BLaER1 treated with 17β-estradiol and CSF1 and Interleukin-3, amounts not matched to agents 10 nM and 100 nM (cell line): ENCODE results near the gene CYTIP.
A peak's percentile ranks its signal among the peaks of the same experiment; 100 is the strongest.

Source experiments
- H3K27ac ChIP-seq, 11 experiments: shearing (Covaris generic); formaldehyde crosslinking; 2 replicates each; pipeline ENCODE4 v1.8.1; 2022
- H3K27me3 ChIP-seq, 11 experiments: shearing (Covaris generic); formaldehyde crosslinking; 2 replicates each; pipeline ENCODE4 v1.8.1; 2022
- H3K36me3 ChIP-seq, 11 experiments: shearing (Covaris generic); formaldehyde crosslinking; 2 replicates each; pipeline ENCODE4 v1.8.1; 2022
- H3K4me1 ChIP-seq, 10 experiments: shearing (Covaris generic); formaldehyde crosslinking; 2 replicates each; pipeline ENCODE4 v1.8.1; 2022
- H3K4me2 ChIP-seq, 11 experiments: shearing (Covaris generic); formaldehyde crosslinking; 2 replicates each; pipeline ENCODE4 v1.8.1; 2022
- H3K4me3 ChIP-seq, 10 experiments: shearing (Covaris generic); formaldehyde crosslinking; 2 replicates each; pipeline ENCODE4 v1.8.1; 2022
- H3K9ac ChIP-seq, 11 experiments: shearing (Covaris generic); formaldehyde crosslinking; 2 replicates each; pipeline ENCODE4 v1.8.1; 2022
- H3K9me3 ChIP-seq, 11 experiments: shearing (Covaris generic); formaldehyde crosslinking; replicated peaks in 1 of 11; 2 replicates each; pipeline ENCODE4 v1.8.1; 2022
- H4K20me1 ChIP-seq, 11 experiments: shearing (Covaris generic); formaldehyde crosslinking; 2 replicates each; pipeline ENCODE4 v1.8.1; 2022
- Cebpa-rat ChIP-seq, 11 experiments: shearing (Covaris generic); IDR thresholded peaks; 2 replicates each; pipeline ENCODE4 v1.8.1; 2022

Gene CYTIP

GRCh38 chr2:157447031-157447430 is 3.1 kb upstream of the CYTIP start:
- peaks cover 15 to 60% (median 21%) of the 10 kb centered on the region in 10 experiments for H3K4me1 ChIP-seq
- peak overlapping the region in 4 of 11 experiments; percentile 17 to 75 (median 46); a peak in 8 of 22 replicates for H3K4me2 ChIP-seq
- H3K4me3 ChIP-seq: no peak overlapping the region
- peaks cover 0 to 7% (median 0%) of the 10 kb centered on the region in 11 experiments; a peak in 6 of 22 replicates for H3K36me3 ChIP-seq
- peaks cover 0 to 7% (median 0%) of the 10 kb centered on the region in 11 experiments; a peak in 5 of 22 replicates for H3K27me3 ChIP-seq
- H3K9me3 ChIP-seq: peaks cover 0 to 4% (median 0%) of the 10 kb centered on the region in 11 experiments; a peak in 1 of 22 replicates
- no peaks in the 10 kb centered on the region for H4K20me1 ChIP-seq
- H3K27ac ChIP-seq: peak overlapping the region in 4 of 11 experiments; percentile 2 to 20 (median 12); a peak in 3 of 22 replicates
- TF ChIP-seq Cebpa-rat (IDR thresholded peaks at IDR 0.05): no peak
- H3K9ac ChIP-seq: no peak overlapping the region

- H3K4me3 ChIP-seq: peak overlapping the region in 5 of 10 experiments; percentile 72 to 93 (median 86); a peak in 7 of 20 replicates
- peak overlapping the region in 7 of 11 experiments; percentile 66 to 96 (median 90); a peak in 12 of 22 replicates for H3K27ac ChIP-seq
- H4K20me1 ChIP-seq: peaks cover 0 to 20% (median 0%) of the 10 kb centered on the region in 11 experiments; a peak in 9 of 22 replicates
- peak overlapping the region in 6 of 11 experiments; percentile 76 to 98 (median 92); a peak in 9 of 22 replicates for H3K9ac ChIP-seq
- H3K4me1 ChIP-seq: peaks cover 15 to 55% (median 34%) of the 10 kb centered on the region in 10 experiments
- H3K4me2 ChIP-seq: peak overlapping the region; percentile 62 to 94 (median 76); a peak in 21 of 22 replicates
- TF ChIP-seq Cebpa-rat (IDR thresholded peaks at IDR 0.05): no peak
- H3K36me3 ChIP-seq: peaks cover 0 to 30% (median 0%) of the 10 kb centered on the region in 11 experiments; a peak in 9 of 22 replicates
- H3K9me3 ChIP-seq: peaks cover 0 to 6% (median 0%) of the 10 kb centered on the region in 11 experiments; a peak in 2 of 22 replicates
- peaks cover 0 to 13% (median 0%) of the 10 kb centered on the region in 11 experiments; a peak in 5 of 22 replicates for H3K27me3 ChIP-seq
These were observed 752 bp upstream of the CYTIP start for GRCh38 chr2:157444641-157445040.

GRCh38 chr2:157443090-157443489 is 799 bp downstream of the CYTIP start:
- Histone ChIP-seq H3K9ac (peak overlapping the region in 8 of 11 experiments; percentile 25 to 98 (median 88); a peak in 14 of 22 replicates), H3K9me3 (peaks cover 0 to 6% (median 0%) of the 10 kb centered on the region in 11 experiments; a peak in 2 of 22 replicates), H3K4me2 (peak overlapping the region; percentile 62 to 94 (median 76); a peak in 19 of 22 replicates), H3K27me3 (peaks cover 0 to 13% (median 0%) of the 10 kb centered on the region in 11 experiments; a peak in 5 of 22 replicates), H4K20me1 (peaks cover 0 to 35% (median 0%) of the 10 kb centered on the region in 11 experiments; a peak in 11 of 22 replicates), H3K4me3 (peak overlapping the region in 9 of 10 experiments; percentile 41 to 93 (median 72); a peak in 16 of 20 replicates), H3K27ac (peak overlapping the region in 7 of 11 experiments; percentile 66 to 96 (median 90); a peak in 14 of 22 replicates), H3K36me3 (peaks cover 0 to 46% (median 0%) of the 10 kb centered on the region in 11 experiments; a peak in 9 of 22 replicates), H3K4me1 (peaks cover 15 to 61% (median 37%) of the 10 kb centered on the region in 10 experiments)
- TF ChIP-seq Cebpa-rat (IDR thresholded peaks at IDR 0.05): no peak

GRCh38 chr2:157442636-157443035 is 1.3 kb downstream of the CYTIP start:
- Histone ChIP-seq H3K4me3 (peak overlapping the region in 8 of 10 experiments; percentile 46 to 93 (median 74); a peak in 14 of 20 replicates), H3K9ac (peak overlapping the region in 6 of 11 experiments; percentile 76 to 98 (median 92); a peak in 11 of 22 replicates), H4K20me1 (peaks cover 0 to 40% (median 0%) of the 10 kb centered on the region in 11 experiments; a peak in 11 of 22 replicates), H3K36me3 (peaks cover 0 to 50% (median 0%) of the 10 kb centered on the region in 11 experiments; a peak in 9 of 22 replicates), H3K9me3 (peaks cover 0 to 6% (median 0%) of the 10 kb centered on the region in 11 experiments; a peak in 2 of 22 replicates), H3K4me1 (peaks cover 15 to 61% (median 34%) of the 10 kb centered on the region in 10 experiments), H3K27ac (peak overlapping the region in 6 of 11 experiments; percentile 77 to 96 (median 91); a peak in 13 of 22 replicates), H3K27me3 (peaks cover 0 to 13% (median 0%) of the 10 kb centered on the region in 11 experiments; a peak in 5 of 22 replicates), H3K4me2 (peak overlapping the region in 7 of 11 experiments; percentile 74 to 94 (median 88); a peak in 12 of 22 replicates)
- no peak for TF ChIP-seq Cebpa-rat (IDR thresholded peaks at IDR 0.05)

- peak overlapping the region in 7 of 11 experiments; percentile 74 to 94 (median 88); a peak in 14 of 22 replicates for H3K4me2 ChIP-seq
- TF ChIP-seq Cebpa-rat (IDR thresholded peaks at IDR 0.05): no peak
- peak overlapping the region in 7 of 10 experiments; percentile 46 to 93 (median 77); a peak in 13 of 20 replicates for H3K4me3 ChIP-seq
- peaks cover 15 to 61% (median 32%) of the 10 kb centered on the region in 10 experiments for H3K4me1 ChIP-seq
- peaks cover 0 to 44% (median 0%) of the 10 kb centered on the region in 11 experiments; a peak in 11 of 22 replicates for H4K20me1 ChIP-seq
- peaks cover 0 to 9% (median 0%) of the 10 kb centered on the region in 11 experiments; a peak in 3 of 22 replicates for H3K9me3 ChIP-seq
- H3K36me3 ChIP-seq: peaks cover 0 to 55% (median 0%) of the 10 kb centered on the region in 11 experiments; a peak in 9 of 22 replicates
- H3K9ac ChIP-seq: peak overlapping the region in 6 of 11 experiments; percentile 76 to 98 (median 92); a peak in 12 of 22 replicates
- H3K27ac ChIP-seq: peak overlapping the region in 7 of 11 experiments; percentile 12 to 96 (median 90); a peak in 13 of 22 replicates
- H3K27me3 ChIP-seq: peaks cover 0 to 13% (median 0%) of the 10 kb centered on the region in 11 experiments; a peak in 5 of 22 replicates
These were observed 1.7 kb downstream of the CYTIP start for GRCh38 chr2:157442191-157442590.

- peaks cover 0 to 63% (median 0%) of the 10 kb centered on the region in 11 experiments; a peak in 9 of 22 replicates for H3K36me3 ChIP-seq
- peaks cover 15 to 65% (median 31%) of the 10 kb centered on the region in 10 experiments for H3K4me1 ChIP-seq
- peak overlapping the region in 6 of 11 experiments; percentile 76 to 98 (median 92); a peak in 11 of 22 replicates for H3K9ac ChIP-seq
- no peak for TF ChIP-seq Cebpa-rat (IDR thresholded peaks at IDR 0.05)
- H3K27me3 ChIP-seq: peaks cover 0 to 13% (median 0%) of the 10 kb centered on the region in 11 experiments; a peak in 5 of 22 replicates
- peaks cover 0 to 55% (median 0%) of the 10 kb centered on the region in 11 experiments; a peak in 11 of 22 replicates for H4K20me1 ChIP-seq
- H3K4me2 ChIP-seq: peak overlapping the region in 8 of 11 experiments; percentile 3 to 94 (median 86); a peak in 15 of 22 replicates
- peak overlapping the region in 6 of 10 experiments; percentile 60 to 93 (median 82); a peak in 12 of 20 replicates for H3K4me3 ChIP-seq
- peaks cover 0 to 10% (median 0%) of the 10 kb centered on the region in 11 experiments; a peak in 3 of 22 replicates for H3K9me3 ChIP-seq
- H3K27ac ChIP-seq: peak overlapping the region in 6 of 11 experiments; percentile 77 to 96 (median 91); a peak in 11 of 22 replicates
These were observed 2.8 kb downstream of the CYTIP start for GRCh38 chr2:157441072-157441454.

GRCh38 chr2:157440404-157441071 is 3.4 kb downstream of the CYTIP start:
- Histone ChIP-seq H3K27ac (peak overlapping the region in 5 of 11 experiments; percentile 7 to 96 (median 92); a peak in 8 of 22 replicates), H3K9ac (peak overlapping the region in 5 of 11 experiments; percentile 87 to 98 (median 95); a peak in 9 of 22 replicates), H3K4me2 (peak overlapping the region in 7 of 11 experiments; percentile 74 to 94 (median 88); a peak in 14 of 22 replicates)

More at GRCh38 chr2:157440404-157441071, 3.4 kb downstream of the CYTIP start:
- TF ChIP-seq Cebpa-rat (IDR thresholded peaks at IDR 0.05): no peak
- Histone ChIP-seq H3K27me3 (peaks cover 0 to 13% (median 0%) of the 10 kb centered on the region in 11 experiments; a peak in 5 of 22 replicates), H3K4me1 (peaks cover 15 to 65% (median 34%) of the 10 kb centered on the region in 10 experiments), H4K20me1 (peaks cover 0 to 60% (median 0%) of the 10 kb centered on the region in 11 experiments; a peak in 11 of 22 replicates), H3K4me3 (peak overlapping the region in 6 of 10 experiments; percentile 60 to 93 (median 82); a peak in 12 of 20 replicates), H3K36me3 (peaks cover 0 to 68% (median 0%) of the 10 kb centered on the region in 11 experiments; a peak in 9 of 22 replicates), H3K9me3 (peaks cover 0 to 10% (median 0%) of the 10 kb centered on the region in 11 experiments; a peak in 3 of 22 replicates)
